SU-DHL-6 (cell line): ENCODE results near the gene SUSD4.

Experiments
- CTCF ChIP-seq: fragments of 200-600 bp; sonication (generic); IDR thresholded peaks from one replicate; pipeline ENCODE4 v1.5.1; 2017; ENCODE audit warnings: antibody characterized with exemption, mild to moderate bottlenecking, low read length, moderate library complexity; ENCODE audit not compliant: insufficient read depth, poor library complexity, severe bottlenecking
- EZH2phosphoT487 ChIP-seq: fragments of 200-600 bp; sonication (generic), shearing (Covaris generic); conservative IDR thresholded peaks from 2 replicates; pipeline ENCODE4 v1.6.1; 2018; ENCODE audit warnings: mild to moderate bottlenecking, antibody characterized with exemption, low read length, moderate library complexity, mixed read lengths

GRCh38 chr1:223301371-223301770 lies 62.6 kb downstream of the SUSD4 start:
- no peak for TF ChIP-seq EZH2phosphoT487
- TF ChIP-seq CTCF, result no peak
